Calu3 (cell line): ENCODE data around the gene RNF151. TPM values are rescaled to one million over a fixed set of nuclear protein-coding genes. Genes with fewer than 3 reads are reported as not detected.

Experiments
- BruUV-seq: library from RNA; stranded (reverse); fragments of 400-500 nt; replicated peaks from 2 replicates; lab custom pipeline; 2021; lab: Mats Ljungman, UMichigan
- CTCF ChIA-PET: fragments of 300-600 bp; sonication (Branson Sonifier 250); formaldehyde crosslinking; loops from one replicate; lab custom pipeline; 2022; ENCODE audit warnings: antibody characterized with exemption; lab: Charles Lee
- DNase-seq: peaks from one replicate; pipeline ENCODE4 v3.0.0; 2022
- H3K27ac Mint-ChIP-seq: one replicate; pipeline ENCODE4 v1.8.0; 2022; ENCODE audit warnings: mixed read lengths; ENCODE audit not compliant: unreplicated experiment
- H3K27me3 Mint-ChIP-seq: one replicate; pipeline ENCODE4 v1.8.0; 2022; ENCODE audit warnings: mixed read lengths; ENCODE audit not compliant: unreplicated experiment
- H3K36me3 Mint-ChIP-seq: one replicate; pipeline ENCODE4 v1.8.0; 2022; ENCODE audit warnings: mild to moderate bottlenecking, moderate library complexity, mixed read lengths; ENCODE audit not compliant: insufficient read depth, unreplicated experiment
- H3K4me1 Mint-ChIP-seq: one replicate; pipeline ENCODE4 v1.8.0; 2022; ENCODE audit warnings: mild to moderate bottlenecking, low read depth, mixed read lengths; ENCODE audit not compliant: unreplicated experiment
- H3K4me3 Mint-ChIP-seq: one replicate; pipeline ENCODE4 v1.8.0; 2022; ENCODE audit warnings: mild to moderate bottlenecking, low read depth, moderate library complexity, mixed read lengths; ENCODE audit not compliant: unreplicated experiment
- H3K9me3 Mint-ChIP-seq: one replicate; pipeline ENCODE4 v1.8.0; 2022; ENCODE audit warnings: low read depth, mixed read lengths; ENCODE audit not compliant: unreplicated experiment
- intact Hi-C: fragments of 100-400 bp; cut with micrococcal nuclease; formaldehyde crosslinking; loops from one replicate; pipeline ENCODE4 v1.10.0; 2022; ENCODE audit not compliant: unreplicated experiment
- total RNA-seq: library from RNA; stranded (reverse); gene quantifications from 2 replicates; pipeline ENCODE4 v1.2.3, GENCODE V29; 2022
- TF ChIP-seq, protein P1 (sequence below): fragments of 200-600 bp; IDR thresholded peaks from one replicate; pipeline ENCODE4 v1.8.0; 2022; ENCODE audit warnings: antibody characterized with exemption; ENCODE audit not compliant: unreplicated experiment

The RNF151 gene
- total RNA-seq, 1 experiment from 2014 or later = not detected

DNA sequence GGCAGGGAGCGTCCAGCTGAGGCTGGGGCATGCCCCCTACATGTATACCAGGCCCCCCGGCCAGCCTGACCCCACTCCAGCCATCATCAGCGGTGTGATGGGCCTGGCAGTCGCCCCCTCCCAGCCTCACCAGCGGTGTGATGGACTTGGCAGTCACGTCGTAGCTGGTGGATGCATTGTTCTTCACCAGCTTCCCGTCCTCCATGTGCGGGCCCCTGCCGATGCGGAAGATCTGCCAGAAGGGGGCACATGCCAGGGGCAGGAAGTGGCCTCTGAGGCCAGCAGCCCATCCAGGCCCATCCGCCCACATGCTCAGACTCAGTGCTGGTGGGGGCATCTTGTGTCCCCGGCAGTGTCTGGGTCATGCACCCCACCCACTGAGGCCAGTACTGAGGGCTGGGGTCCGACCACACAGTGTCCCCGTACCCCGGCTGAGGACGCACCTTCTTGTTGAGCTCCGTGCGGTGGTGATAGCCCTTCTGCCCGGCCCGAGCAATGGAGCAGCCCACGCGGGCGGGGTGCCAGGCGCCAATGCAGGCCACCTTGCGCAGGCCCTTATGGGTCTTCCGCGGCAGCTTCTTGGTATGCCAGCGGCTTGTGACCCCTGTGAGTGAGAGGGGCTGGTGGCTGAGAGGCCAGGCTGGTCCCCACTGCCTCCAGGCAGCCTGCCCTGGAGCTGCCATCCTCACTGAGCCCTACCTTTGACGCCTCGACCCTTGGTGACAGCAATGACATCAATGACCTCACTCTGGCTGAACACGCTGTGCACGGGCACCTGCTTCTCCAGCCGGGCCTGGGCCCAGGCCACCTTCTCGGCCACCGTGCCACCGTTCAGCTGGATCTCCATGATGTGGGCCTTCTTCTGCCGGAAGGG, 19.9 kb upstream of the RNF151 start:
- TF ChIP-seq, protein P1, sequence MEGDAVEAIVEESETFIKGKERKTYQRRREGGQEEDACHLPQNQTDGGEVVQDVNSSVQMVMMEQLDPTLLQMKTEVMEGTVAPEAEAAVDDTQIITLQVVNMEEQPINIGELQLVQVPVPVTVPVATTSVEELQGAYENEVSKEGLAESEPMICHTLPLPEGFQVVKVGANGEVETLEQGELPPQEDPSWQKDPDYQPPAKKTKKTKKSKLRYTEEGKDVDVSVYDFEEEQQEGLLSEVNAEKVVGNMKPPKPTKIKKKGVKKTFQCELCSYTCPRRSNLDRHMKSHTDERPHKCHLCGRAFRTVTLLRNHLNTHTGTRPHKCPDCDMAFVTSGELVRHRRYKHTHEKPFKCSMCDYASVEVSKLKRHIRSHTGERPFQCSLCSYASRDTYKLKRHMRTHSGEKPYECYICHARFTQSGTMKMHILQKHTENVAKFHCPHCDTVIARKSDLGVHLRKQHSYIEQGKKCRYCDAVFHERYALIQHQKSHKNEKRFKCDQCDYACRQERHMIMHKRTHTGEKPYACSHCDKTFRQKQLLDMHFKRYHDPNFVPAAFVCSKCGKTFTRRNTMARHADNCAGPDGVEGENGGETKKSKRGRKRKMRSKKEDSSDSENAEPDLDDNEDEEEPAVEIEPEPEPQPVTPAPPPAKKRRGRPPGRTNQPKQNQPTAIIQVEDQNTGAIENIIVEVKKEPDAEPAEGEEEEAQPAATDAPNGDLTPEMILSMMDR = no peak
- no peaks in the 10 kb centered on the region for H3K27me3 Mint-ChIP-seq
- no peak overlapping the region for H3K4me3 Mint-ChIP-seq
- BruUV-seq = no TSS peak
- DNase-seq = no peak
- CTCF ChIA-PET = no interaction called here
- H3K4me1 Mint-ChIP-seq = peaks cover 2% of the 10 kb centered on the region
- H3K27ac Mint-ChIP-seq = no peak overlapping the region
- H3K36me3 Mint-ChIP-seq = peaks cover 28% of the 10 kb centered on the region
- H3K9me3 Mint-ChIP-seq = no peaks in the 10 kb centered on the region
- intact Hi-C loops = no loop called here

DNA sequence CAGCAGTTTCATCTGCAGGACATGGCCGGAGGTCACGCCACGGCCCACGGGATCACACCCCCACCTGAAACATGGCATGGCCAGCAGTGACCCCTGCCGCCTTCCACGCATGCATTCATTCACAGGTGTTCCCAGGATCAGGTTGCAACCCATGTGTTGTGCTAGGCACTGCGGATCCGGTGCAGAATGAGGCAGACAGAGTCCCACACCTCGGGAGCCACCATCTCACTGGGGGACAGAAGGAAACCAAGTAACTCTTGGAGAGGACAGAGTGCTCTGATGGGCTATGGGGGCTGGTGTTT, 19.3 kb upstream of the RNF151 start:
- H3K36me3 Mint-ChIP-seq = peaks cover 22% of the 10 kb centered on the region
- intact Hi-C loops = no loop called here

DNA sequence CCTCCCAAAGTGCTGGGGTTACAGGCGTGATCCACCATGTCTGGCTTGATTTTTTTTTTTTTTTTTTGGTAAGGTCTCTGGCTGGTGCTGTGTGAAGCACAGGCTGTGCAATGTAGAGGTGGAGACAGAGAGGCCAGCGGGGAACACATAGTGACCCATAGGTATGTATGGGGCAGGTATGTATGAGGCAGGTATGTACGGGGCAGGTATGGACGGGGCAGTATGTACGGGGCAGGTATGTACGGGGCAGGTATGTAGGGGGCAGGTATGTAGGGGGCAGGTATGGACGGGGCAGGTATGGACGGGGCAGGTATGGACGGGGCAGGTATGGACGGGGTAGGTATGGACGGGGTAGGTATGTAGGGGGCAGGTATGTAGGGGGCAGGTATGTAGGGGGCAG, 17.1 kb upstream of the RNF151 start:
- H3K4me1 Mint-ChIP-seq = no peaks in the 10 kb centered on the region
- BruUV-seq = no TSS peak

More for the DNA sequence above, 19.3 kb upstream of the RNF151 start:
- no peaks in the 10 kb centered on the region for H3K27me3 Mint-ChIP-seq
- CTCF ChIA-PET = no interaction called here
- BruUV-seq = no TSS peak
- H3K9me3 Mint-ChIP-seq = no peaks in the 10 kb centered on the region
- TF ChIP-seq, protein P1 = no peak
- H3K4me1 Mint-ChIP-seq = no peaks in the 10 kb centered on the region
- H3K27ac Mint-ChIP-seq = no peak overlapping the region
- H3K4me3 Mint-ChIP-seq = no peak overlapping the region
- no peak for DNase-seq

DNA sequence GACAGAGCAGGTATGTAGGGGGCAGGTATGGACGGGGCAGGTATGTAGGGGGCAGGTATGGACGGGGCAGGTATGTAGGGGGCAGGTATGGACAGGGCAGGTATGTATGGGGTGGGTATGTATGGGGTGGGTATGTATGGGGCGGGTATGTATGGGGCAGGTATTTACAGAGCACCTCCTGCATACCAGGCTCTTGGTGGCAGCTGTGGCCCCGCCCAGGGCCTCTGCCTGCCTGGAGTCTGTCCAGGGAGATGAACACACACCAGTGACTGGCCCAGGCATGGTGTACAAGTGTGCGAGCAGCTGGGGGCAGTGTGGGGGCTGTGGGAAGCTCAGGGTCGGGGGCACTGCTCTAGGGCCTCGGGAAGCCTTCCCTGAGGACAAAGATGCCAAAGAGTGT, 16.6 kb upstream of the RNF151 start:
- intact Hi-C loops = no loop called here
- BruUV-seq = no TSS peak
- no peak overlapping the region for H3K27ac Mint-ChIP-seq
- no peak for DNase-seq
- CTCF ChIA-PET = no interaction called here
- TF ChIP-seq, protein P1 = no peak
- H3K27me3 Mint-ChIP-seq = peaks cover 10% of the 10 kb centered on the region
- H3K4me1 Mint-ChIP-seq = no peaks in the 10 kb centered on the region
- no peak overlapping the region for H3K4me3 Mint-ChIP-seq
- H3K36me3 Mint-ChIP-seq = no peaks in the 10 kb centered on the region
- H3K9me3 Mint-ChIP-seq = no peaks in the 10 kb centered on the region

More for the DNA sequence above, 17.1 kb upstream of the RNF151 start:
- DNase-seq = no peak
- H3K36me3 Mint-ChIP-seq = peaks cover 1% of the 10 kb centered on the region
- H3K4me3 Mint-ChIP-seq = no peak overlapping the region
- no peak overlapping the region for H3K27ac Mint-ChIP-seq
- CTCF ChIA-PET = interaction anchor here (0.6 to 0.7 kb wide), 2 partner anchors 63 to 909 kb away, joined by 3 to 4 read pairs; no protein-coding TSS in a partner anchor
- no peaks in the 10 kb centered on the region for H3K9me3 Mint-ChIP-seq
- TF ChIP-seq, protein P1 = no peak
- intact Hi-C loops = no loop called here
- peaks cover 4% of the 10 kb centered on the region for H3K27me3 Mint-ChIP-seq
